Common myeloid progenitor, CD34-positive (primary cell): ENCODE measurements around the gene MACROH2A1.

Source experiments
- CTCF ChIA-PET: fragments of 350-600 bp; sonication (Branson Sonifier 250); formaldehyde crosslinking; loops from one replicate; lab custom pipeline; 2021; ENCODE audit warnings: antibody characterized with exemption; lab: Charles Lee
- POLR2A ChIA-PET: fragments of 350-600 bp; sonication (Branson Sonifier 250); formaldehyde crosslinking; loops from one replicate; lab custom pipeline; 2021; ENCODE audit warnings: antibody characterized with exemption; lab: Charles Lee
- DNase-seq, 3 donors: peaks; one replicate each; pipeline versions ENCODE4 v3.0.0 to v3.0.0-alpha.2; 2013
- H3K27ac ChIP-seq, 2 experiments: 1 replicate in 1 of 2; 2 replicates in 1 of 2; pipeline ENCODE4 v1.7.0; 2013; ENCODE audit warnings: inconsistent platforms in 2 of 2, low read length in 2 of 2, mild to moderate bottlenecking in 2 of 2, low read depth in 1 of 2, moderate library complexity in 1 of 2; ENCODE audit not compliant: severe bottlenecking in 2 of 2, insufficient read depth in 1 of 2, poor library complexity in 1 of 2
- H3K27me3 ChIP-seq, 5 experiments: replicated peaks in 2 of 5; 1 replicate in 3 of 5; 2 replicates in 2 of 5; pipeline versions ENCODE4 v1.6.1 to v1.7.0; 2013; ENCODE audit warnings: low read length in 4 of 5, mild to moderate bottlenecking in 2 of 5, moderate library complexity in 2 of 5, inconsistent platforms in 1 of 5; ENCODE audit not compliant: insufficient read depth in 5 of 5, control insufficient read depth in 4 of 5
- H3K36me3 ChIP-seq, 4 experiments: 1 replicate in 2 of 4; 2 replicates in 2 of 4; pipeline versions ENCODE4 v1.6.1 to v1.7.0; 2013; ENCODE audit warnings: low read length in 3 of 4, control low read depth in 1 of 4, mild to moderate bottlenecking in 1 of 4; ENCODE audit not compliant: control insufficient read depth in 4 of 4, insufficient read depth in 4 of 4
- H3K4me1 ChIP-seq, 4 experiments: 1 replicate in 3 of 4; 2 replicates in 1 of 4; pipeline versions ENCODE4 v1.6.1 to v1.7.1; 2013; ENCODE audit warnings: low read length in 3 of 4, mild to moderate bottlenecking in 3 of 4, control low read depth in 1 of 4, inconsistent platforms in 1 of 4, moderate library complexity in 1 of 4; ENCODE audit not compliant: control insufficient read depth in 4 of 4, insufficient read depth in 4 of 4; ENCODE audit errors: control extremely low read depth in 1 of 4
- H3K4me3 ChIP-seq, 7 experiments: 1 replicate in 4 of 7; 2 replicates in 3 of 7; pipeline versions ENCODE4 v1.5.1 to v1.7.0; 2013; ENCODE audit warnings: mild to moderate bottlenecking in 7 of 7, low read length in 6 of 7, moderate library complexity in 6 of 7, inconsistent platforms in 2 of 7, low read depth in 2 of 7, control low read depth in 1 of 7; ENCODE audit not compliant: insufficient read depth in 4 of 7, control insufficient read depth in 1 of 7; ENCODE audit errors: extremely low read depth in 1 of 7
- H3K9me3 ChIP-seq, 5 experiments: 1 replicate in 4 of 5; 2 replicates in 1 of 5; pipeline versions ENCODE4 v1.6.1 to v1.7.1; 2013; ENCODE audit warnings: low read length in 4 of 5, mild to moderate bottlenecking in 2 of 5, inconsistent platforms in 1 of 5, low read depth in 1 of 5, moderate library complexity in 1 of 5; ENCODE audit not compliant: control insufficient read depth in 4 of 5, insufficient read depth in 2 of 5; ENCODE audit errors: control extremely low read depth in 1 of 5
- WGBS: methylation state at CpG from one replicate; pipeline ENCODE4 v1.1.5; 2013; ENCODE audit not compliant: insufficient coverage; 5-methylcytosine and 5-hydroxymethylcytosine counted together

Gene MACROH2A1

GRCh38 chr5:135444881-135445280 is 45.9 kb upstream of the MACROH2A1 start:
- ChIA-PET POLR2A (interaction anchor here (0.6 kb wide), 1 partner anchor 108 kb away, joined by 3 read pairs; no protein-coding TSS in a partner anchor), CTCF (interaction anchor here (1.2 to 17.8 kb wide), 3 partner anchors 10 to 18 kb away, joined by 3 to 307 read pairs (median 134); partner anchors contain the start of gene TIFAB)
- DNase-seq: no peak
- 90% methylated on average over 2 of the region's 6 CpGs for WGBS
- no peaks in the 10 kb centered on the region for H3K9me3 ChIP-seq
- H3K4me1 ChIP-seq: peaks cover 3 to 77% (median 48%) of the 10 kb centered on the region in 4 experiments
- H3K27me3 ChIP-seq: no peaks in the 10 kb centered on the region
- H3K36me3 ChIP-seq: no peaks in the 10 kb centered on the region
- H3K4me3 ChIP-seq: no peak overlapping the region
- no peak overlapping the region for H3K27ac ChIP-seq

GRCh38 chr5:135444360-135444759 is 45.3 kb upstream of the MACROH2A1 start:
- no peaks in the 10 kb centered on the region for H3K36me3 ChIP-seq
- 97% methylated on average over 12 of the region's 13 CpGs for WGBS
- no peak for DNase-seq
- H3K27ac ChIP-seq: no peak overlapping the region
- no peaks in the 10 kb centered on the region for H3K9me3 ChIP-seq
- H3K4me3 ChIP-seq: no peak overlapping the region
- H3K4me1 ChIP-seq: peaks cover 3 to 82% (median 51%) of the 10 kb centered on the region in 4 experiments
- no peaks in the 10 kb centered on the region for H3K27me3 ChIP-seq
- ChIA-PET POLR2A (no interaction called here), CTCF (interaction anchor here (1.2 to 17.8 kb wide), 4 partner anchors 10 to 107 kb away, joined by 3 to 307 read pairs (median 69); partner anchors contain the start of gene TIFAB)

GRCh38 chr5:135443161-135443960 is 44.3 kb upstream of the MACROH2A1 start:
- Histone ChIP-seq H3K27me3 (no peaks in the 10 kb centered on the region), H3K4me3 (no peak overlapping the region), H3K27ac (no peak overlapping the region), H3K9me3 (no peaks in the 10 kb centered on the region), H3K4me1 (peaks cover 3 to 86% (median 59%) of the 10 kb centered on the region in 4 experiments), H3K36me3 (no peaks in the 10 kb centered on the region)
- POLR2A ChIA-PET: no interaction called here
- 100% methylated on average over 2 of the region's 6 CpGs for WGBS
- CTCF ChIA-PET: interaction anchor here (1.2 to 17.8 kb wide), 4 partner anchors 9 to 108 kb away, joined by 3 to 307 read pairs (median 69); partner anchors contain the start of gene TIFAB
- no peak for DNase-seq

- 80% methylated on average over 7 of the region's 8 CpGs for WGBS
- Histone ChIP-seq H3K9me3 (no peaks in the 10 kb centered on the region), H3K27me3 (no peaks in the 10 kb centered on the region), H3K4me1 (peaks cover 3 to 93% (median 66%) of the 10 kb centered on the region in 4 experiments), H3K4me3 (no peak overlapping the region), H3K36me3 (no peaks in the 10 kb centered on the region), H3K27ac (no peak overlapping the region)
- CTCF ChIA-PET: interaction anchor here (0.8 to 17.8 kb wide), 5 partner anchors 11 to 108 kb away, joined by 3 to 307 read pairs (median 16); partner anchors contain the start of gene TIFAB
- POLR2A ChIA-PET: no interaction called here
- DNase-seq: no peak
Measured at GRCh38 chr5:135442431-135443160, 43.6 kb upstream of the MACROH2A1 start.

- Histone ChIP-seq H3K27ac (peak overlapping the region; percentile 10 to 12), H3K9me3 (no peaks in the 10 kb centered on the region), H3K4me3 (no peak overlapping the region), H3K4me1 (peaks cover 3 to 95% (median 71%) of the 10 kb centered on the region in 4 experiments), H3K36me3 (no peaks in the 10 kb centered on the region), H3K27me3 (no peaks in the 10 kb centered on the region)
- ChIA-PET CTCF (interaction anchor here (0.8 to 17.8 kb wide), 7 partner anchors 11 to 124 kb away, joined by 3 to 307 read pairs (median 6); partner anchors contain the start of gene TIFAB), POLR2A (no interaction called here)
- 94% methylated on average over 2 of the region's 4 CpGs for WGBS
- no peak for DNase-seq
Measured at GRCh38 chr5:135441919-135442318, 42.9 kb upstream of the MACROH2A1 start.

GRCh38 chr5:135441350-135441831 is 42.4 kb upstream of the MACROH2A1 start:
- 25% methylated on average over 10 of the region's 11 CpGs for WGBS
- Histone ChIP-seq H3K4me3 (no peak overlapping the region), H3K9me3 (no peaks in the 10 kb centered on the region), H3K36me3 (no peaks in the 10 kb centered on the region), H3K27me3 (no peaks in the 10 kb centered on the region), H3K27ac (peak overlapping the region in 1 of 2 experiments; percentile 12), H3K4me1 (peaks cover 5 to 95% (median 72%) of the 10 kb centered on the region in 4 experiments)
- peak; percentile 38 to 86 (median 81) for DNase-seq
- ChIA-PET CTCF (interaction anchor here (0.8 to 17.8 kb wide), 8 partner anchors 10 to 124 kb away, joined by 3 to 307 read pairs (median 6); partner anchors contain the start of gene TIFAB), POLR2A (interaction anchor here (0.5 to 0.7 kb wide), 2 partner anchors 81 to 101 kb away, joined by 3 to 5 read pairs; no protein-coding TSS in a partner anchor)
